OCI-LY7 (cell line): ENCODE data around the gene LRRC10B.

ENCODE experiments used
- EZH2phosphoT487 ChIP-seq: fragments of 200-600 bp; sonication (generic); IDR thresholded peaks from 2 replicates; pipeline ENCODE4 v1.6.1; 2018; ENCODE audit warnings: low read depth, borderline replicate concordance, mild to moderate bottlenecking, mixed run types, antibody characterized with exemption, low read length, moderate library complexity, mixed read lengths
- TF ChIP-seq, protein P1 (sequence below): fragments of 200-600 bp; sonication (generic); conservative IDR thresholded peaks from 2 replicates; pipeline ENCODE4 v1.5.1; 2014; ENCODE audit warnings: mild to moderate bottlenecking, antibody characterized with exemption, low read length, moderate library complexity, mixed read lengths

DNA sequence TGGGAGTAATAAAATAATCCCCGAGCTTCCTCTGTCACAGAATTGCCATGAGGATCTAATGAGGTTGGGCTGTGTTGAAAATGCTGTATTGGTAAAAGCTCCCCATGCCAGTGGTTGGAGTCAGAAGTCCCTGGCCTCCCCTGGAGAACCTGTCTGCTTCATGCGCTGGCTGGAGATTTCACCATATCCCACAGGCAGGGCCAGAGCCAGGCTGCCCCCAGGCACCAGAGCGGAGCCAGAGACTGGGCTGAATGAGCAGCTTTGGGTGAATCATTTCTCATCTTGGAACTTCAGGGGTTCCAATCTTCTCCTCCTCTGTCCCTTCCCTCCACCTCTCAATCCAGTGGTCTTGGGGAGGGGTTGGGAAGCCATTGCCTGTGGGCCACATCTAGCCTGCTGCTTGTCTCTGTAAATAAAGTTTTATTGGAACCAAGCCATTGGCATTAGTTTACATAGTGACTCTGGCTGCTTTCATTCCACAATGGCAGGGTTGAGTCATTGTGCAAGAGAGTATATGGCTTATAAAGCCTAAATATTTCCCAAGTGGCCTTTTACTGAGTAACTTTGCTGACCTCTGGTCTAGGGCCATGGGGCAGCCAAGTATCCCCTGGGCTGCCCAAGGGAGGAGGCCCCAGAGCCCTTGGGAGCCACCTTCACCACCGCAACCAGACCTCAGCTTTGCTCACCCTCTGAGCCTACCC is 35.2 kb downstream of the LRRC10B start:
- TF ChIP-seq, protein P1, sequence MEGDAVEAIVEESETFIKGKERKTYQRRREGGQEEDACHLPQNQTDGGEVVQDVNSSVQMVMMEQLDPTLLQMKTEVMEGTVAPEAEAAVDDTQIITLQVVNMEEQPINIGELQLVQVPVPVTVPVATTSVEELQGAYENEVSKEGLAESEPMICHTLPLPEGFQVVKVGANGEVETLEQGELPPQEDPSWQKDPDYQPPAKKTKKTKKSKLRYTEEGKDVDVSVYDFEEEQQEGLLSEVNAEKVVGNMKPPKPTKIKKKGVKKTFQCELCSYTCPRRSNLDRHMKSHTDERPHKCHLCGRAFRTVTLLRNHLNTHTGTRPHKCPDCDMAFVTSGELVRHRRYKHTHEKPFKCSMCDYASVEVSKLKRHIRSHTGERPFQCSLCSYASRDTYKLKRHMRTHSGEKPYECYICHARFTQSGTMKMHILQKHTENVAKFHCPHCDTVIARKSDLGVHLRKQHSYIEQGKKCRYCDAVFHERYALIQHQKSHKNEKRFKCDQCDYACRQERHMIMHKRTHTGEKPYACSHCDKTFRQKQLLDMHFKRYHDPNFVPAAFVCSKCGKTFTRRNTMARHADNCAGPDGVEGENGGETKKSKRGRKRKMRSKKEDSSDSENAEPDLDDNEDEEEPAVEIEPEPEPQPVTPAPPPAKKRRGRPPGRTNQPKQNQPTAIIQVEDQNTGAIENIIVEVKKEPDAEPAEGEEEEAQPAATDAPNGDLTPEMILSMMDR, result no peak
- TF ChIP-seq EZH2phosphoT487, result no peak
